OCI-LY1 (cell line): Measurements from ENCODE around the gene ADRB1.

ENCODE experiments used
- H2AFZ ChIP-seq: fragments of 200-600 bp; sonication (generic), shearing (Covaris generic); 2 replicates; pipeline ENCODE4 v1.6.0; 2014; ENCODE audit warnings: antibody characterized with exemption, mild to moderate bottlenecking, low read length
- H3F3A ChIP-seq: fragments of 200-600 bp; sonication (generic), shearing (Covaris generic); 2 replicates; pipeline ENCODE4 v1.6.0; 2014; ENCODE audit warnings: mild to moderate bottlenecking, antibody characterized with exemption, low read length, moderate library complexity; ENCODE audit not compliant: insufficient read depth
- H3K27ac ChIP-seq: fragments of 200-600 bp; sonication (generic); 2 replicates; pipeline ENCODE4 v1.5.1; 2014; ENCODE audit warnings: low read length, mixed run types, mild to moderate bottlenecking, low read depth; ENCODE audit not compliant: poor library complexity, severe bottlenecking
- H3K27me3 ChIP-seq: fragments of 200-600 bp; sonication (generic); 2 replicates; pipeline ENCODE4 v1.6.0; 2014; ENCODE audit warnings: antibody characterized with exemption, mild to moderate bottlenecking, low read length, moderate library complexity; ENCODE audit not compliant: insufficient read depth
- H3K36me3 ChIP-seq: fragments of 200-600 bp; sonication (generic); 2 replicates; pipeline ENCODE4 v1.6.1; 2014; ENCODE audit warnings: mild to moderate bottlenecking, antibody characterized with exemption, low read length, moderate library complexity, mixed read lengths; ENCODE audit not compliant: insufficient read depth
- H3K4me1 ChIP-seq: fragments of 200-600 bp; sonication (generic); 2 replicates; pipeline ENCODE4 v1.5.1; 2014; ENCODE audit warnings: mild to moderate bottlenecking, low read length, moderate library complexity; ENCODE audit not compliant: insufficient read depth, severe bottlenecking
- H3K4me2 ChIP-seq: fragments of 200-600 bp; sonication (generic), shearing (Covaris generic); 2 replicates; pipeline ENCODE4 v1.6.1; 2014; ENCODE audit warnings: low read length
- H3K4me3 ChIP-seq: fragments of 200-600 bp; sonication (generic); 2 replicates; pipeline ENCODE4 v1.5.1; 2014; ENCODE audit warnings: low read length, low read depth, mild to moderate bottlenecking, mixed read lengths; ENCODE audit not compliant: poor library complexity, severe bottlenecking
- H3K79me2 ChIP-seq: fragments of 200-600 bp; shearing (Covaris generic); 2 replicates; pipeline ENCODE4 v1.6.1; 2016; ENCODE audit warnings: mixed run types, low read length, mixed read lengths; ENCODE audit not compliant: insufficient read depth
- H3K9ac ChIP-seq: fragments of 200-600 bp; sonication (generic), shearing (Covaris generic); 2 replicates; pipeline ENCODE4 v1.6.1; 2014; ENCODE audit warnings: mild to moderate bottlenecking, low read length, mixed read lengths
- H3K9me2 ChIP-seq: fragments of 200-600 bp; sonication (generic), shearing (Covaris generic); 2 replicates; pipeline ENCODE4 v1.6.1; 2014; ENCODE audit warnings: low read depth, mild to moderate bottlenecking, low read length, mixed read lengths
- H3K9me3 ChIP-seq: fragments of 200-600 bp; shearing (Covaris generic); 2 replicates; pipeline ENCODE4 v1.6.1; 2014; ENCODE audit warnings: low read length, mixed read lengths
- H4K20me1 ChIP-seq: fragments of 200-600 bp; sonication (generic), shearing (Covaris generic); 2 replicates; pipeline ENCODE4 v1.6.0; 2016; ENCODE audit warnings: mild to moderate bottlenecking, low read length; ENCODE audit not compliant: insufficient read depth
- EZH2 ChIP-seq: fragments of 200-600 bp; sonication (generic), shearing (Covaris generic); IDR thresholded peaks from 2 replicates; pipeline ENCODE4 v1.8.0; 2017; ENCODE audit warnings: borderline replicate concordance, mixed run types, mild to moderate bottlenecking, antibody characterized with exemption, low read length, moderate library complexity, mixed read lengths
- TF ChIP-seq, protein P1 (sequence below): fragments of 200-600 bp; sonication (generic), shearing (Covaris generic); IDR thresholded peaks from 2 replicates; pipeline ENCODE4 v1.5.1; 2017; ENCODE audit warnings: mild to moderate bottlenecking, antibody characterized with exemption, low read length, moderate library complexity, mixed read lengths

ADRB1 gene

DNA sequence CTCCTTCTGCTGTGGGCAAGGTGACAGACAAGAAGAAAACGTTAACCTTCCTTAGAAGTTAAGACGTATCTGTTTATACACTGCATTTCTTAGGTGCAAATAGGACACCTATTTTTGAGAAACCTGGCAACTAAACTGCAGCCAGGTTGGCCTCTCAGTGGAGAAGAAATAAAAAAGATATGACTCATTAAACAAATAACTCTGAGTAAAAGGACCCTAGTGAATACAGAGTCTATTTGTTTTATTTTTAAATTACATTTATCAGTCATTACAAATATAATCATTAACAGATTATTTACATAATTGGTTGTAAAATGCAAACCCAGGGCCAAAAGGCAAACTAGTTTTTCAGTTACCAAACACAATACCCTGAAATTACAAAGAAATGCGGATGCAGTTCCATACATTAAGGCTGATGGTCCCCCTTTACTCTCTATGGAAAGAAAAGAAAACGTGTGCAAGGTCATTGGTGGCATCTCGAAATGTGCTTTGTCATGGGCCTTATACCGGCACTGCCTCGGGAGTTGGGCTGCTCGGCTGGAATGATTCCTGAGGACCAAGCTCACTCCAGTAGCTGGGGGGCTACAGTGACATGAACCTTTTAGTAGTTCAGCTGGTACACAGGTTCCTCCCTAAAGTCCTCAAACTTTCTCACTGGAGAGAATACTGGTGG lies 38.4 kb downstream of the ADRB1 start:
- no peaks in the 10 kb centered on the region for H3K36me3 ChIP-seq
- TF ChIP-seq, protein P1, sequence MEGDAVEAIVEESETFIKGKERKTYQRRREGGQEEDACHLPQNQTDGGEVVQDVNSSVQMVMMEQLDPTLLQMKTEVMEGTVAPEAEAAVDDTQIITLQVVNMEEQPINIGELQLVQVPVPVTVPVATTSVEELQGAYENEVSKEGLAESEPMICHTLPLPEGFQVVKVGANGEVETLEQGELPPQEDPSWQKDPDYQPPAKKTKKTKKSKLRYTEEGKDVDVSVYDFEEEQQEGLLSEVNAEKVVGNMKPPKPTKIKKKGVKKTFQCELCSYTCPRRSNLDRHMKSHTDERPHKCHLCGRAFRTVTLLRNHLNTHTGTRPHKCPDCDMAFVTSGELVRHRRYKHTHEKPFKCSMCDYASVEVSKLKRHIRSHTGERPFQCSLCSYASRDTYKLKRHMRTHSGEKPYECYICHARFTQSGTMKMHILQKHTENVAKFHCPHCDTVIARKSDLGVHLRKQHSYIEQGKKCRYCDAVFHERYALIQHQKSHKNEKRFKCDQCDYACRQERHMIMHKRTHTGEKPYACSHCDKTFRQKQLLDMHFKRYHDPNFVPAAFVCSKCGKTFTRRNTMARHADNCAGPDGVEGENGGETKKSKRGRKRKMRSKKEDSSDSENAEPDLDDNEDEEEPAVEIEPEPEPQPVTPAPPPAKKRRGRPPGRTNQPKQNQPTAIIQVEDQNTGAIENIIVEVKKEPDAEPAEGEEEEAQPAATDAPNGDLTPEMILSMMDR = no peak
- TF ChIP-seq EZH2 = no peak
- H3K27ac ChIP-seq = no peak overlapping the region
- H3K79me2 ChIP-seq = no peaks in the 10 kb centered on the region
- H3K4me3 ChIP-seq = no peak overlapping the region
- H3K27me3 ChIP-seq = no peaks in the 10 kb centered on the region
- H3K9me2 ChIP-seq = no peaks in the 10 kb centered on the region
- no peaks in the 10 kb centered on the region for H3K9me3 ChIP-seq
- H3F3A ChIP-seq = no peaks in the 10 kb centered on the region
- no peak overlapping the region for H3K9ac ChIP-seq
- H2AFZ ChIP-seq = no peak overlapping the region
- H4K20me1 ChIP-seq = no peaks in the 10 kb centered on the region
- no peak overlapping the region for H3K4me2 ChIP-seq
- no peaks in the 10 kb centered on the region for H3K4me1 ChIP-seq

- TF ChIP-seq EZH2 = no peak
- TF ChIP-seq, protein P1 = no peak
- no peaks in the 10 kb centered on the region for H3K9me3 ChIP-seq
- no peaks in the 10 kb centered on the region for H3K4me1 ChIP-seq
- H3K4me2 ChIP-seq = no peak overlapping the region
- no peak overlapping the region for H3K4me3 ChIP-seq
- H3F3A ChIP-seq = no peaks in the 10 kb centered on the region
- no peaks in the 10 kb centered on the region for H3K27me3 ChIP-seq
- no peak overlapping the region for H3K27ac ChIP-seq
- no peak overlapping the region for H3K9ac ChIP-seq
- no peaks in the 10 kb centered on the region for H3K9me2 ChIP-seq
- no peaks in the 10 kb centered on the region for H4K20me1 ChIP-seq
- no peak overlapping the region for H2AFZ ChIP-seq
- no peaks in the 10 kb centered on the region for H3K36me3 ChIP-seq
- H3K79me2 ChIP-seq = no peaks in the 10 kb centered on the region
Observed at GRCh38 chr10:114083040-114083439, 39.4 kb downstream of the ADRB1 start.

GRCh38 chr10:114084215-114084614 lies 40.5 kb downstream of the ADRB1 start:
- Histone ChIP-seq H3K4me2 (no peak overlapping the region), H3K36me3 (no peaks in the 10 kb centered on the region), H3K9ac (no peak overlapping the region), H3K79me2 (no peaks in the 10 kb centered on the region), H3K9me2 (no peaks in the 10 kb centered on the region), H3K4me1 (no peaks in the 10 kb centered on the region), H3K9me3 (no peaks in the 10 kb centered on the region), H3K27ac (no peak overlapping the region), H3K4me3 (no peak overlapping the region), H2AFZ (no peak overlapping the region), H3K27me3 (no peaks in the 10 kb centered on the region), H4K20me1 (no peaks in the 10 kb centered on the region), H3F3A (no peaks in the 10 kb centered on the region)
- no peak for TF ChIP-seq EZH2
- TF ChIP-seq, protein P1 = no peak
